ENCODE measurements around the gene RASL10B.

Gene RASL10B

DNA sequence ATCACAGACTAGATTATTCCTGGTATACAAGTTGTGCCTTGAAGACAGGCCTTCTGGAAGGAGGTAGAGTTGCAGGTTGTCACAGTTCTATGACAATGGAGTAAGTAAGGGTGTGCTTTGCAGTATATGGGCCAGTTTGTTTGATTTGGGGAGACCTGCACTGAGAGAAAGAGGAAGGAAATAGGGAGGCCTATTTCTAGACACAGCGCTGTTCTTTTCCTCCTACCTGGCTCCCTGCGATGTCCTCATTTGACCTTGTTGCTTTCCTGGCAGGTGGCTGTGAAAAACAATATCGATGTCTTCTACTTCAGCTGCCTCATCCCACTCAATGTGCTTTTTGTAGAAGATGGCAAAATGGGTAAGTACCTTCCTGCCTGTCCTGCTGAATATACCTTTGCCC lies 22.5 kb upstream of the RASL10B start:
- H3F3A ChIP-seq (ENCODE audit: control insufficient read depth, insufficient read depth) = 0 out of 2 replicates have a peak, but pooled peaks cover 4% of the 10 kb centered on the region
- H3K4me2 ChIP-seq (ENCODE audit: low read length) = peak overlapping the region; percentile 66
- peak overlapping the region; percentile 40 for H3K4me3 ChIP-seq (ENCODE audit: low read length)
- no peaks in the 10 kb centered on the region for H3K9me2 ChIP-seq (replicated peaks; ENCODE audit: control insufficient read depth, low read length)
- H3K27me3 ChIP-seq (ENCODE audit: control insufficient read depth, low read length) = no peaks in the 10 kb centered on the region
- no peaks in the 10 kb centered on the region for H3K9me3 ChIP-seq (ENCODE audit: control insufficient read depth, insufficient read depth, low read length)
- no peaks in the 10 kb centered on the region; the same call in 1 of the 2 replicates for H4K20me1 ChIP-seq (ENCODE audit: control insufficient read depth, insufficient read depth, low read depth, low read length)
- no peak for TF ChIP-seq EZH2phosphoT487 (IDR thresholded peaks at IDR 0.05; ENCODE audit: borderline replicate concordance, low read length)
- TF ChIP-seq, protein P1, sequence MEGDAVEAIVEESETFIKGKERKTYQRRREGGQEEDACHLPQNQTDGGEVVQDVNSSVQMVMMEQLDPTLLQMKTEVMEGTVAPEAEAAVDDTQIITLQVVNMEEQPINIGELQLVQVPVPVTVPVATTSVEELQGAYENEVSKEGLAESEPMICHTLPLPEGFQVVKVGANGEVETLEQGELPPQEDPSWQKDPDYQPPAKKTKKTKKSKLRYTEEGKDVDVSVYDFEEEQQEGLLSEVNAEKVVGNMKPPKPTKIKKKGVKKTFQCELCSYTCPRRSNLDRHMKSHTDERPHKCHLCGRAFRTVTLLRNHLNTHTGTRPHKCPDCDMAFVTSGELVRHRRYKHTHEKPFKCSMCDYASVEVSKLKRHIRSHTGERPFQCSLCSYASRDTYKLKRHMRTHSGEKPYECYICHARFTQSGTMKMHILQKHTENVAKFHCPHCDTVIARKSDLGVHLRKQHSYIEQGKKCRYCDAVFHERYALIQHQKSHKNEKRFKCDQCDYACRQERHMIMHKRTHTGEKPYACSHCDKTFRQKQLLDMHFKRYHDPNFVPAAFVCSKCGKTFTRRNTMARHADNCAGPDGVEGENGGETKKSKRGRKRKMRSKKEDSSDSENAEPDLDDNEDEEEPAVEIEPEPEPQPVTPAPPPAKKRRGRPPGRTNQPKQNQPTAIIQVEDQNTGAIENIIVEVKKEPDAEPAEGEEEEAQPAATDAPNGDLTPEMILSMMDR (IDR thresholded peaks at IDR 0.05; ENCODE audit: low read depth, low read length, poor library complexity, severe bottlenecking) = no peak
- H3K27ac ChIP-seq (ENCODE audit: low read depth, low read length) = peak overlapping the region; percentile 43
- peaks cover 27% of the 10 kb centered on the region for H3K36me3 ChIP-seq (ENCODE audit: control insufficient read depth, low read length)
- no peaks in the 10 kb centered on the region for H3K79me2 ChIP-seq (ENCODE audit: control insufficient read depth, low read length)
- peaks cover 27% of the 10 kb centered on the region for H3K4me1 ChIP-seq (ENCODE audit: control insufficient read depth, low read length)

DNA sequence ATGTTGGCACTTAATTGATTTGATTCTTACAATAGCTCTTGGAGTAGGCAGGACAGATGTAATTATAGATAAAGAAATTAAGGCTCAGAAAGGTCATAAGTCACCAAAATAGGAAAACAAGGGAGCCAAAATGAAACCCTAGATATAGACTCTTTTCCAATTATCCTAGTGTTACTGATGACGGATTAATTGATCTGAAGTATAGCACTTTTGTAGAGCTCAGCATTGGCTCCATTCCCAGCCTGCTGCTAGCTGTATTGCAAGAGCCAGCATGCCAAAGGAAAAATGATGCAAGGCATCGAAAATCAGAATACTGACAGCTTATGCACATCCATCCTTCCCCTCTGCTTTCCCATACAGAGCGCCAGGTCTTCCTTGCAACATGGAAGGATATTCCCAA lies 21.6 kb upstream of the RASL10B start:
- H3F3A ChIP-seq (ENCODE audit: control insufficient read depth, insufficient read depth) = 0 out of 2 replicates have a peak, but pooled peaks cover 4% of the 10 kb centered on the region
- no peak for TF ChIP-seq EZH2phosphoT487 (IDR thresholded peaks at IDR 0.05; ENCODE audit: borderline replicate concordance, low read length)
- TF ChIP-seq, protein P1 (IDR thresholded peaks at IDR 0.05; ENCODE audit: low read depth, low read length, poor library complexity, severe bottlenecking) = no peak
- no peak overlapping the region for H3K4me3 ChIP-seq (ENCODE audit: low read length)

DNA sequence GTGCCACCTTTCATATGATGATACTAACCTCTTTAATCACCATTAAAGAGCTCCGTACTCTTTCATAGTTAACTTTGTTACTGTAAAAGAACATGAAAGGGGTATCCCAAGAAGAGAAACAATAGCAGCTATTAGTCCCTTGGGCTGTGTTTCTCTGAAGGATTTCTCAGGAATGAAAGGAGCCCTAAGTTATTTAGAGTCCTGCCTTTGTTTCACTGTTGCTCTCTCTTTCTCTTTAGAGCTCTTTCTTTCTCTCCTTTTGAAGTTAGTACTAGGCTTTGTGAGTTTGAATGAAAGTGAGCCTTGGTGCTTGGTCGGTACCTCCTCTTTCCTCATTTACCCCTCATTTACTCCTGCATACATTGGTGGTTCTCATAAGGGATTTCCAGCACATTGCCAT lies 20.5 kb upstream of the RASL10B start:
- Histone ChIP-seq H3K27me3 (ENCODE audit: control insufficient read depth, low read length) (no peaks in the 10 kb centered on the region), H3K4me1 (ENCODE audit: control insufficient read depth, low read length) (peaks cover 27% of the 10 kb centered on the region), H3K79me2 (ENCODE audit: control insufficient read depth, low read length) (no peaks in the 10 kb centered on the region), H3F3A (ENCODE audit: control insufficient read depth, insufficient read depth) (0 out of 2 replicates have a peak, but pooled peaks cover 4% of the 10 kb centered on the region), H3K36me3 (ENCODE audit: control insufficient read depth, low read length) (peaks cover 34% of the 10 kb centered on the region), H4K20me1 (ENCODE audit: control insufficient read depth, insufficient read depth, low read depth, low read length) (no peaks in the 10 kb centered on the region), H3K4me2 (ENCODE audit: low read length) (no peak overlapping the region), H3K9me3 (ENCODE audit: control insufficient read depth, insufficient read depth, low read length) (no peaks in the 10 kb centered on the region), H3K27ac (ENCODE audit: low read depth, low read length) (no peak overlapping the region), H3K4me3 (ENCODE audit: low read length) (no peak overlapping the region), H3K9me2 (replicated peaks; ENCODE audit: control insufficient read depth, low read length) (no peaks in the 10 kb centered on the region)
- no peak for TF ChIP-seq EZH2phosphoT487 (IDR thresholded peaks at IDR 0.05; ENCODE audit: borderline replicate concordance, low read length)
- TF ChIP-seq, protein P1 (IDR thresholded peaks at IDR 0.05; ENCODE audit: low read depth, low read length, poor library complexity, severe bottlenecking) = no peak

More for the DNA sequence above, 21.6 kb upstream of the RASL10B start:
- no peak overlapping the region for H3K27ac ChIP-seq (ENCODE audit: low read depth, low read length)
- no peak overlapping the region for H3K4me2 ChIP-seq (ENCODE audit: low read length)
- no peaks in the 10 kb centered on the region for H4K20me1 ChIP-seq (ENCODE audit: control insufficient read depth, insufficient read depth, low read depth, low read length)
- no peaks in the 10 kb centered on the region for H3K9me2 ChIP-seq (replicated peaks; ENCODE audit: control insufficient read depth, low read length)
- peaks cover 28% of the 10 kb centered on the region for H3K36me3 ChIP-seq (ENCODE audit: control insufficient read depth, low read length)
- H3K9me3 ChIP-seq (ENCODE audit: control insufficient read depth, insufficient read depth, low read length) = no peaks in the 10 kb centered on the region
- peaks cover 27% of the 10 kb centered on the region for H3K4me1 ChIP-seq (ENCODE audit: control insufficient read depth, low read length)
- H3K27me3 ChIP-seq (ENCODE audit: control insufficient read depth, low read length) = no peaks in the 10 kb centered on the region
- H3K79me2 ChIP-seq (ENCODE audit: control insufficient read depth, low read length) = no peaks in the 10 kb centered on the region

All from DOHH2 (cell line).